MM.1S (cell line): ENCODE results near the gene AGPAT1.

Experiments used
- DNase-seq: peaks from one replicate; pipeline ENCODE4 v3.0.0-alpha.2; 2015
- H2AFZ ChIP-seq: fragments of 300-600 bp; sonication (generic); 2 replicates; pipeline ENCODE4 v1.6.0; 2016; ENCODE audit warnings: antibody characterized with exemption, low read length
- H3F3A ChIP-seq: fragments of 300-600 bp; sonication (generic); 2 replicates; pipeline ENCODE4 v1.6.1; 2016; ENCODE audit warnings: mild to moderate bottlenecking, antibody characterized with exemption, low read length, moderate library complexity, mixed read lengths; ENCODE audit not compliant: insufficient read depth
- H3K27ac ChIP-seq: fragments of 300-600 bp; sonication (generic); 2 replicates; pipeline ENCODE4 v1.5.1; 2016; ENCODE audit warnings: mild to moderate bottlenecking, low read length
- H3K27me3 ChIP-seq: fragments of 300-600 bp; sonication (generic); replicated peaks from 2 replicates; pipeline ENCODE4 v1.6.0; 2016; ENCODE audit warnings: low read length; ENCODE audit not compliant: insufficient read depth
- H3K36me3 ChIP-seq: fragments of 300-600 bp; sonication (generic); replicated peaks from 2 replicates; pipeline ENCODE4 v1.6.1; 2016; ENCODE audit warnings: mild to moderate bottlenecking, low read length, mixed read lengths; ENCODE audit not compliant: insufficient read depth
- H3K4me1 ChIP-seq: fragments of 300-600 bp; sonication (generic); 2 replicates; pipeline ENCODE4 v1.6.1; 2016; ENCODE audit warnings: low read length, mixed read lengths
- H3K4me2 ChIP-seq: fragments of 300-600 bp; sonication (generic); 2 replicates; pipeline ENCODE4 v1.6.0; 2016; ENCODE audit warnings: low read depth, low read length
- H3K4me3 ChIP-seq: fragments of 300-600 bp; sonication (generic); 2 replicates; pipeline ENCODE4 v1.5.1; 2016; ENCODE audit warnings: low read length, mixed read lengths
- H3K79me2 ChIP-seq: fragments of 300-600 bp; sonication (generic); 2 replicates; pipeline ENCODE4 v1.6.1; 2016; ENCODE audit warnings: mixed run types, low read length, mixed read lengths
- H3K9ac ChIP-seq: fragments of 300-600 bp; sonication (generic); 2 replicates; pipeline ENCODE4 v1.6.1; 2016; ENCODE audit warnings: low read length, mixed read lengths
- H3K9me2 ChIP-seq: fragments of 300-600 bp; sonication (generic); replicated peaks from 2 replicates; pipeline ENCODE4 v1.6.1; 2016; ENCODE audit warnings: mild to moderate bottlenecking, low read length, mixed read lengths; ENCODE audit not compliant: insufficient read depth
- H3K9me3 ChIP-seq: fragments of 300-600 bp; sonication (generic); replicated peaks from 2 replicates; pipeline ENCODE4 v1.6.1; 2016; ENCODE audit warnings: mild to moderate bottlenecking, low read length, mixed read lengths; ENCODE audit not compliant: insufficient read depth
- H4K20me1 ChIP-seq: fragments of 300-600 bp; sonication (generic); 2 replicates; pipeline ENCODE4 v1.6.1; 2016; ENCODE audit warnings: mild to moderate bottlenecking, low read length, moderate library complexity, mixed read lengths; ENCODE audit not compliant: insufficient read depth
- EZH2 ChIP-seq: fragments of 300-600 bp; sonication (generic); optimal IDR thresholded peaks from 2 replicates; pipeline ENCODE3; 2017; ENCODE audit warnings: low read depth, mild to moderate bottlenecking, antibody characterized with exemption, low read length, mixed read lengths
- EZH2phosphoT487 ChIP-seq: fragments of 300-600 bp; sonication (generic); IDR thresholded peaks from 2 replicates; pipeline ENCODE4 v1.6.1; 2018; ENCODE audit warnings: antibody characterized with exemption, low read length
- TF ChIP-seq, protein P1 (sequence below): fragments of 300-600 bp; sonication (generic); IDR thresholded peaks from 2 replicates; pipeline ENCODE4 v1.5.1; 2016; ENCODE audit warnings: antibody characterized with exemption, low read length, mixed read lengths

Gene AGPAT1

DNA sequence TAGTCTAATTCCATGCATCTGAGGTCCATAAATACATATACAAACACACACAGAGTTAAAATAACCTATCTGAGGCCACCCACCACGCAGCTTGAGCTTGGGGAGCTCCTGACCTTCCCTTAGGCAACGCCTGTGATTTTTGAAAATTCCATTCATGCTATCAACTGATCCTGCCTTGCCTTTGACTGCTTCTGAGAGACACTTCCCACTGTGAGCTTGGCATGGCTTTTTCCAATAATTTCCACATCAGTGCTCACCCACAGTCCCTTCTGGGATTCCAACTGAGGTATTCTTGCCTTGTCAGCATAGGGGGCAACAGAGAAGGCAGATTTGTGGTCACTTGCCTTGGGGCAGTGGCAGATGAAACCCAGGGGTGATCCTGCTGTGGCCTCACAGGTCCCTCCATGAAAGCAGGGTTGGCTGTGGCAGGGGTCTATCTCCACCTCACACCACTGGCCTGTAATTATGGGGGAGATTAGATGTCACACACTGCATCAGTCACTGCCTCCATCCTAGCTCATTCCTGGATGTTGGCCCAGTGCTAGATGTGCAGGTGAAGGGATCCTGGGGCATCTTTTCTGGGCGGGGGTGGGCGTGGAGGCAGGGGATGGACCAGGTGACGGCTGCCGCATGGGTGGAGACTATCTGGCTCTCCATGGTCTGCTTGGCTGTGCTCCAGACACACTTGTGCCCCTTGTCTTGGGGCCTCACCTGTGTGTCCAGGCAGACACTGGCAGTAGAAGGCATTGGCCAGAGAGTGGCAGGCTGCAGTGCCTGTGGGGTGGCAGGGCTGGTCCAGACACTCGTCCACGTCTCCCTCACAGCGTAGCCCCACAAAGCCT is 27.8 kb upstream of the AGPAT1 start:
- Histone ChIP-seq H3K4me3 (no peak overlapping the region), H3K4me2 (no peak overlapping the region), H3K36me3 (no peaks in the 10 kb centered on the region), H3F3A (no peaks in the 10 kb centered on the region), H3K27ac (no peak overlapping the region), H4K20me1 (no peaks in the 10 kb centered on the region), H2AFZ (no peak overlapping the region), H3K9ac (no peak overlapping the region), H3K9me3 (no peaks in the 10 kb centered on the region), H3K27me3 (peaks cover 31% of the 10 kb centered on the region), H3K9me2 (no peaks in the 10 kb centered on the region), H3K4me1 (no peaks in the 10 kb centered on the region), H3K79me2 (no peaks in the 10 kb centered on the region)
- no peak for DNase-seq
- TF ChIP-seq EZH2phosphoT487 = no peak
- TF ChIP-seq, protein P1, sequence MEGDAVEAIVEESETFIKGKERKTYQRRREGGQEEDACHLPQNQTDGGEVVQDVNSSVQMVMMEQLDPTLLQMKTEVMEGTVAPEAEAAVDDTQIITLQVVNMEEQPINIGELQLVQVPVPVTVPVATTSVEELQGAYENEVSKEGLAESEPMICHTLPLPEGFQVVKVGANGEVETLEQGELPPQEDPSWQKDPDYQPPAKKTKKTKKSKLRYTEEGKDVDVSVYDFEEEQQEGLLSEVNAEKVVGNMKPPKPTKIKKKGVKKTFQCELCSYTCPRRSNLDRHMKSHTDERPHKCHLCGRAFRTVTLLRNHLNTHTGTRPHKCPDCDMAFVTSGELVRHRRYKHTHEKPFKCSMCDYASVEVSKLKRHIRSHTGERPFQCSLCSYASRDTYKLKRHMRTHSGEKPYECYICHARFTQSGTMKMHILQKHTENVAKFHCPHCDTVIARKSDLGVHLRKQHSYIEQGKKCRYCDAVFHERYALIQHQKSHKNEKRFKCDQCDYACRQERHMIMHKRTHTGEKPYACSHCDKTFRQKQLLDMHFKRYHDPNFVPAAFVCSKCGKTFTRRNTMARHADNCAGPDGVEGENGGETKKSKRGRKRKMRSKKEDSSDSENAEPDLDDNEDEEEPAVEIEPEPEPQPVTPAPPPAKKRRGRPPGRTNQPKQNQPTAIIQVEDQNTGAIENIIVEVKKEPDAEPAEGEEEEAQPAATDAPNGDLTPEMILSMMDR = no peak
- no peak for TF ChIP-seq EZH2

- H3K9me3 ChIP-seq = no peaks in the 10 kb centered on the region
- no peaks in the 10 kb centered on the region for H4K20me1 ChIP-seq
- no peaks in the 10 kb centered on the region for H3K4me1 ChIP-seq
- H3K79me2 ChIP-seq = no peaks in the 10 kb centered on the region
- H3K9ac ChIP-seq = no peak overlapping the region
- no peak overlapping the region for H3K4me2 ChIP-seq
- peaks cover 31% of the 10 kb centered on the region for H3K27me3 ChIP-seq
- H3K4me3 ChIP-seq = no peak overlapping the region
- no peaks in the 10 kb centered on the region for H3K36me3 ChIP-seq
- no peak overlapping the region for H3K27ac ChIP-seq
- TF ChIP-seq, protein P1 = no peak
- TF ChIP-seq EZH2phosphoT487 (no peak), EZH2 (no peak)
- no peaks in the 10 kb centered on the region for H3F3A ChIP-seq
- no peak for DNase-seq
- no peak overlapping the region for H2AFZ ChIP-seq
- no peaks in the 10 kb centered on the region for H3K9me2 ChIP-seq
Observed at GRCh38 chr6:32202186-32202585, 26.3 kb upstream of the AGPAT1 start.

- H3K9me2 ChIP-seq = no peaks in the 10 kb centered on the region
- H3F3A ChIP-seq = no peaks in the 10 kb centered on the region
- no peaks in the 10 kb centered on the region for H3K36me3 ChIP-seq
- peaks cover 28% of the 10 kb centered on the region for H3K27me3 ChIP-seq
- H3K79me2 ChIP-seq = no peaks in the 10 kb centered on the region
- no peaks in the 10 kb centered on the region for H3K9me3 ChIP-seq
- H4K20me1 ChIP-seq = no peaks in the 10 kb centered on the region
- TF ChIP-seq, protein P1 = no peak
- TF ChIP-seq EZH2phosphoT487 = no peak
- TF ChIP-seq EZH2 = no peak
- H3K4me1 ChIP-seq = no peaks in the 10 kb centered on the region
- H3K27ac ChIP-seq = no peak overlapping the region
- H2AFZ ChIP-seq = no peak overlapping the region
- H3K9ac ChIP-seq = no peak overlapping the region
- no peak overlapping the region for H3K4me3 ChIP-seq
- no peak for DNase-seq
- H3K4me2 ChIP-seq = no peak overlapping the region
Observed at GRCh38 chr6:32200711-32201475, 25.0 kb upstream of the AGPAT1 start.
